Endothelial cell of umbilical vein (primary cell): ENCODE results near the gene CAMKK2. TPM values are rescaled to one million over a fixed set of nuclear protein-coding genes. Genes with fewer than 3 reads are reported as not detected.

ENCODE experiments used
- BruUV-seq: library from RNA; stranded (reverse); fragments of 400-500 nt; replicated peaks from 2 replicates; lab custom pipeline; 2021; lab: Mats Ljungman, UMichigan
- CTCF ChIA-PET: fragments of 300-600, 350-600 bp; sonication (Branson Sonifier 250); formaldehyde crosslinking; loops from one replicate; lab custom pipeline; 2021; ENCODE audit warnings: antibody characterized with exemption, inconsistent platforms; lab: Charles Lee
- POLR2A ChIA-PET: fragments of 300-600, 350-600 bp; sonication (Branson Sonifier 250); formaldehyde crosslinking; loops from one replicate; lab custom pipeline; 2021; ENCODE audit warnings: antibody characterized with exemption, inconsistent platforms; lab: Charles Lee
- DNase-seq: peaks from one replicate; pipeline ENCODE4 v3.0.0-alpha.2; 2011; ENCODE audit warnings: low read depth, low spot score
- FAIRE-seq: peaks from 2 replicates; lab custom pipeline; 2011; peaks lifted over from hg19 to GRCh38; lab: Jason Lieb, UNC
- H2AFZ ChIP-seq: 2 replicates; pipeline ENCODE4 v1.6.0; 2012; ENCODE audit warnings: low read depth, low read length, control low read depth, inconsistent platforms
- H3K27ac ChIP-seq: 2 replicates; pipeline ENCODE4 v1.5.1; 2011; ENCODE audit warnings: low read depth, mild to moderate bottlenecking, control low read depth, low read length, moderate library complexity; ENCODE audit not compliant: insufficient read depth
- H3K27me3 ChIP-seq, 2 experiments: 2 replicates each; pipeline versions ENCODE4 v1.6.0 to v1.6.1; 2011; ENCODE audit warnings: low read length in 2 of 2, mixed read lengths in 1 of 2; ENCODE audit not compliant: control insufficient read depth in 2 of 2, insufficient read depth in 2 of 2
- H3K36me3 ChIP-seq, 2 experiments: 2 replicates in 1 of 2; 3 replicates in 1 of 2; pipeline ENCODE4 v1.5.1; 2011; ENCODE audit warnings: low read length in 2 of 2, mild to moderate bottlenecking in 1 of 2, moderate library complexity in 1 of 2; ENCODE audit not compliant: control insufficient read depth in 2 of 2, insufficient read depth in 2 of 2; ENCODE audit errors: extremely low read depth in 1 of 2
- H3K4me1 ChIP-seq: 3 replicates; pipeline ENCODE4 v1.5.1; 2011; ENCODE audit warnings: mild to moderate bottlenecking, low read length; ENCODE audit not compliant: control insufficient read depth, insufficient read depth; ENCODE audit errors: extremely low read depth
- H3K4me2 ChIP-seq: 2 replicates; pipeline ENCODE4 v1.6.1; 2011; ENCODE audit warnings: low read length, control low read depth, mixed read lengths; ENCODE audit not compliant: insufficient read depth
- H3K4me3 ChIP-seq, 3 experiments: fragments of 200-600 bp in 1 of 3; sonication (generic), shearing (Covaris generic) in 1 of 3; replicated peaks in 1 of 3; 2 replicates each; pipeline ENCODE4 v1.5.1; 2011 to 2016; ENCODE audit warnings: control low read depth in 3 of 3, low read length in 3 of 3, mild to moderate bottlenecking in 2 of 3, inconsistent platforms in 1 of 3, low read depth in 1 of 3, moderate library complexity in 1 of 3; ENCODE audit not compliant: insufficient read depth in 1 of 3
- H3K79me2 ChIP-seq: 2 replicates; pipeline ENCODE4 v1.6.0; 2012; ENCODE audit warnings: low read length, inconsistent platforms; ENCODE audit not compliant: control insufficient read depth, insufficient read depth
- H3K9ac ChIP-seq: replicated peaks from 2 replicates; pipeline ENCODE3; 2011; ENCODE audit warnings: low read length, control low read depth; ENCODE audit not compliant: insufficient read depth; ENCODE audit errors: extremely low read depth
- H3K9me1 ChIP-seq: replicated peaks from 3 replicates; pipeline ENCODE4 v1.6.0; 2011; ENCODE audit warnings: mild to moderate bottlenecking, low read length; ENCODE audit not compliant: control insufficient read depth, insufficient read depth; ENCODE audit errors: extremely low read depth
- H3K9me3 ChIP-seq: replicated peaks from 2 replicates; pipeline ENCODE4 v1.5.1; 2012; ENCODE audit warnings: low read length, inconsistent platforms; ENCODE audit not compliant: control insufficient read depth, insufficient read depth
- H4K20me1 ChIP-seq: replicated peaks from 2 replicates; pipeline ENCODE3; 2011; ENCODE audit warnings: mild to moderate bottlenecking, low read length; ENCODE audit not compliant: control insufficient read depth, insufficient read depth; ENCODE audit errors: extremely low read depth
- EZH2 ChIP-seq: IDR thresholded peaks from 2 replicates; pipeline ENCODE4 v1.6.1; 2012; ENCODE audit warnings: borderline replicate concordance, low read depth, mild to moderate bottlenecking, moderate library complexity, low read length, inconsistent platforms; ENCODE audit not compliant: severe bottlenecking
- FOS ChIP-seq: IDR thresholded peaks from 2 replicates; pipeline ENCODE4 v1.6.1; 2011; ENCODE audit warnings: mild to moderate bottlenecking, low read length, moderate library complexity, borderline replicate concordance; ENCODE audit not compliant: insufficient read depth
- GATA2 ChIP-seq: IDR thresholded peaks from 2 replicates; pipeline ENCODE4 v1.7.0; 2011; ENCODE audit warnings: low read depth, mild to moderate bottlenecking, moderate library complexity, mixed read lengths, low read length; ENCODE audit not compliant: insufficient read length, insufficient read depth
- JUN ChIP-seq: IDR thresholded peaks from 2 replicates; pipeline ENCODE4 v1.6.1; 2011; ENCODE audit warnings: borderline replicate concordance, low read depth; ENCODE audit not compliant: insufficient read length, insufficient read depth
- MYC ChIP-seq: IDR thresholded peaks from one replicate; pipeline ENCODE4 v1.6.1; 2011; ENCODE audit warnings: mild to moderate bottlenecking, low read depth, low read length
- POLR2A ChIP-seq: IDR thresholded peaks from 2 replicates; pipeline ENCODE4 v1.6.1; 2012; ENCODE audit warnings: low read depth, mild to moderate bottlenecking, control low read depth, low read length
- POLR2AphosphoS5 ChIP-seq: IDR thresholded peaks from 2 replicates; pipeline ENCODE4 v1.6.1; 2012; ENCODE audit warnings: low read depth, mild to moderate bottlenecking, control low read depth, low read length, moderate library complexity; ENCODE audit not compliant: insufficient read depth
- dilution Hi-C: fragments of 300-500 bp; cut with MboI; formaldehyde crosslinking; loops from one replicate; pipeline ENCODE4 v1.15.0; 2019; ENCODE audit warnings: low sequenced_read_pairs; ENCODE audit not compliant: extremely low pct_ligation_motif_present
- intact Hi-C: fragments of 100-400 bp; cut with micrococcal nuclease; formaldehyde crosslinking; loops from one replicate; pipeline ENCODE4 v1.10.0; 2022
- polyA plus RNA-seq, 4 experiments: library from polyadenylated mRNA; depleted of rRNA in 3 of 4; stranded (reverse) in 3 of 4; unstranded in 1 of 4; fragments of >200 nt; gene quantifications; 2 replicates each; pipeline versions ENCODE4 v1.2.1 to v1.2.3, GENCODE V29; 2011 to 2012; ENCODE audit warnings: missing spikeins in 1 of 4
- total RNA-seq: library from RNA; stranded (reverse); gene quantifications from 2 replicates; pipeline ENCODE4 v1.2.3, GENCODE V29; 2021
- TF ChIP-seq, protein P1 (sequence below): IDR thresholded peaks from 2 replicates; pipeline ENCODE4 v1.6.1; 2011; ENCODE audit not compliant: insufficient read depth, insufficient read length
- TF ChIP-seq, protein P2 (sequence below), 2 donors: IDR thresholded peaks; 1 replicate in 1 of 2; 2 replicates in 1 of 2; pipeline ENCODE4 v1.5.1; 2011; ENCODE audit warnings: low read length in 2 of 2, mild to moderate bottlenecking in 2 of 2, moderate library complexity in 2 of 2, control low read depth in 1 of 2, inconsistent platforms in 1 of 2, low read depth in 1 of 2; ENCODE audit not compliant: insufficient read depth in 1 of 2; ENCODE audit errors: extremely low read depth in 1 of 2

Gene CAMKK2
- total and polyA plus RNA-seq, 2 donors (not counting 3 experiments of a cell fraction or from before 2014, with no cell fraction given) = 32.5 to 45.0 TPM

DNA sequence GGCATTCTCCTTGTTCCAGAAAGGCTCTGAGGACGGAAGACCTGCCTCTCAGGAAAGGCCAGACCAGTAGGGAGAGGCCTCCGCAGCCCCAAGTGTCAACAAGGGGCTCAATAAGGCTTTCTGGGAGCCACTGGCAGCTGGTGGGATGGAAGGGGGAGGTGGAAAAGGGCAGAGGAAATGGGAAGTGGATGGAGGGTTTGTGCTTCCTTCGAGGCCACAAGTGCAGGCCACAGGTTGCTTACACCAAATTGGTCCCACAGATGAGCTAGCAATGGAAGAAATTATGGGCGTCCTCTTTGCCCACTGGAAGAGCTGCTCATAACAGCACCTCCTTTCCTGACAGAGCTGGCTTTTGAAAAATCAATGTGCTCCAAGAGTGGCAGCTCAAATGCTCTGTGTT, 58.4 kb downstream of the CAMKK2 start:
- no peak overlapping the region for H3K27ac ChIP-seq
- dilution Hi-C loops (no loop called here), intact Hi-C loops (no loop called here)
- peaks cover 0 to 23% of the 10 kb centered on the region in 2 experiments for H3K36me3 ChIP-seq
- H2AFZ ChIP-seq = no peak overlapping the region
- H3K27me3 ChIP-seq = no peaks in the 10 kb centered on the region
- POLR2A ChIA-PET = interaction anchor here (1.0 kb wide), 1 partner anchor 13 kb away, joined by 3 read pairs; no protein-coding TSS in a partner anchor
- H3K9me1 ChIP-seq = no peaks in the 10 kb centered on the region
- peaks cover 14% of the 10 kb centered on the region for H3K4me1 ChIP-seq
- H3K9me3 ChIP-seq = no peaks in the 10 kb centered on the region
- H3K79me2 ChIP-seq = no peaks in the 10 kb centered on the region
- CTCF ChIA-PET = interaction anchor here (0.6 to 1.9 kb wide), 5 partner anchors 11 to 232 kb away, joined by 3 to 7 read pairs (median 3); no protein-coding TSS in a partner anchor
- no peaks in the 10 kb centered on the region for H4K20me1 ChIP-seq
- H3K9ac ChIP-seq = no peak overlapping the region
- no peak overlapping the region for H3K4me2 ChIP-seq
- no peak for DNase-seq
- no peak for TF ChIP-seq POLR2AphosphoS5
- no peak for TF ChIP-seq MYC
- no peak for TF ChIP-seq GATA2
- TF ChIP-seq, protein P1, sequence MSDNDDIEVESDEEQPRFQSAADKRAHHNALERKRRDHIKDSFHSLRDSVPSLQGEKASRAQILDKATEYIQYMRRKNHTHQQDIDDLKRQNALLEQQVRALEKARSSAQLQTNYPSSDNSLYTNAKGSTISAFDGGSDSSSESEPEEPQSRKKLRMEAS = no peak
- TF ChIP-seq JUN = no peak
- TF ChIP-seq, protein P2, sequence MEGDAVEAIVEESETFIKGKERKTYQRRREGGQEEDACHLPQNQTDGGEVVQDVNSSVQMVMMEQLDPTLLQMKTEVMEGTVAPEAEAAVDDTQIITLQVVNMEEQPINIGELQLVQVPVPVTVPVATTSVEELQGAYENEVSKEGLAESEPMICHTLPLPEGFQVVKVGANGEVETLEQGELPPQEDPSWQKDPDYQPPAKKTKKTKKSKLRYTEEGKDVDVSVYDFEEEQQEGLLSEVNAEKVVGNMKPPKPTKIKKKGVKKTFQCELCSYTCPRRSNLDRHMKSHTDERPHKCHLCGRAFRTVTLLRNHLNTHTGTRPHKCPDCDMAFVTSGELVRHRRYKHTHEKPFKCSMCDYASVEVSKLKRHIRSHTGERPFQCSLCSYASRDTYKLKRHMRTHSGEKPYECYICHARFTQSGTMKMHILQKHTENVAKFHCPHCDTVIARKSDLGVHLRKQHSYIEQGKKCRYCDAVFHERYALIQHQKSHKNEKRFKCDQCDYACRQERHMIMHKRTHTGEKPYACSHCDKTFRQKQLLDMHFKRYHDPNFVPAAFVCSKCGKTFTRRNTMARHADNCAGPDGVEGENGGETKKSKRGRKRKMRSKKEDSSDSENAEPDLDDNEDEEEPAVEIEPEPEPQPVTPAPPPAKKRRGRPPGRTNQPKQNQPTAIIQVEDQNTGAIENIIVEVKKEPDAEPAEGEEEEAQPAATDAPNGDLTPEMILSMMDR (IDR thresholded peaks at IDR 0.05; ENCODE audit: extremely low read depth in 1 of 2, insufficient read depth in 1 of 2, low read depth in 1 of 2, low read length in 2 of 2) = no peak
- TF ChIP-seq POLR2A = no peak
- TF ChIP-seq EZH2 = no peak
- no peak for TF ChIP-seq FOS
- no peak overlapping the region for H3K4me3 ChIP-seq
- BruUV-seq = no TSS peak
- no peak for FAIRE-seq
